Stimulated activated CD4-positive, alpha-beta T cell treated with anti-CD3 and anti-CD28 coated beads, TNF-alpha, amount 100 ng/mL, for 48 hours (primary cell): ENCODE data around the gene CIAPIN1.

Experiments used
- DNase-seq, 3 donors: peaks; one replicate each; pipeline ENCODE4 v3.0.0-alpha.2; 2020; ENCODE audit warnings: low read depth in 3 of 3

CIAPIN1 gene

DNA sequence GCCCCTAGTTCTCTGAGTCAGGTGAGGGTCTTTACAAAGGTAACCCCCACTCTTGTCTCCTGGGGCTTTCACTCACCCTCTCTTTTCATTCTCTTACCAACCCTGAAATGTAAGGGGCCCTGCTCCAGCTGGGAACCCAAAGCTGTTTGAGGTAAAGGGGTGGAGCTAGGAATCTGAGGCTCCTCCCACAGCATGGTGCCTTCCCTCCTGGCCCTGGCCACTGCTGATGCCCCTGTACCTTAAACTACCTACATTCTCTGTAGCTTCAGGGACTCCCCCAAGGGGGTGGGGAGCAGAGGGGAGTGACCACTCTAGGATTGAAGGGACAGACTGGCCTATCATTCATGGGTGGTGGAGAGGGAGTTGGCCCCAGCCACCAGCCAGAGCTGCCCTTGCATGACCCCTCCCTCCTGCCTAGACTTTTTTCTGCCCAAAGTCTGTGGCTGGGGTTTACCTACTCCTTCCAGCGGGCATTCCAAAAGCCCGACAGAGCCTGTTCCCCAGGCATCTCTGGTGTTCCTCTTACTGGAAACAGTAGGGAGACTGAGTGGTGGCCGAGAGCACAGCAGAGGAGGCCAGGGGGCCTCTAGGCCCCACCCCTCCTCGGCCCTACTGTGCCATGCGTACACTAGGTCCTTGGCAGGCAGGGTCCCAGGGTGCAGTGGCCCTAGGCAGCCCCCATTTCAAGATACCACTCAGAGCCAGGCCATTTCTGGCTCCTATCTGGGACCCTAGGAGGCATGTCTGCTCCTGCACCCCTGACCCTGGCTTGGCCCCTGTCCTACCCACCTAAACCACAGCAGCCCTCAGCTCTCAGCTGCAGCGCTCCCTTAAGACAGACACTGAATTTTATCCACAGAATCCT lies 29.6 kb upstream of the CIAPIN1 start:
- DNase-seq: no peak

DNA sequence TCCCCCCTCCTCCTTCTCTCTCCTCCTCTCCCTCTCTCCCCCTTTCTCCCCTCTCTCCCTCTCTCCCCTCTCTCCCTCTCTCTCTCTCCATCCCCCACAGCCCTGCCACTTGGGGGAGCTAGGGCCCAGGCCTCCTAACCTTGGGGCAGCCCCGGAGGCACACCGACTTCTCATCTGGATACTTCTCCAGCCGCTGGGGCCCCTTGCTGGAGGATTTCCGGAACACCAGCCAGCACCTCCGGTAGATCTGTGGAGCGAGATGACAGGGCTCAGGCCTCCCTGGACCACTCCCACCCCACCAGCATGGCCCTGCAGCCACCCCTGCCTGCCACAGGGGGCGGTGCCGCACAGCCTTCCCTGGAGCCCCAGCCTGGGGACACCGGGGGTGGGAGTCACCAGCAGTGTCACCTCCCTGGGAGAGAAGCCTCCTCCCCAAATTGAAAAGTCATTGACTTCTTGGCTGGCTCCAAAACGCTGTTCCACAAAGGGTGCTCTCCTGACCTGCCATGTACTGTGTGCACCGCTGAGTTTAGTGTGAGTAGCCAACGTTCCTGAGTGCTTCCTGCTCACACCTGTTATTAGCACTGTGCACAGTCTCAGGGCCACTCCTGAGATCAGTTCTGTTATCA lies 28.6 kb upstream of the CIAPIN1 start:
- peak; percentile 47 to 81 (median 77) for DNase-seq

DNA sequence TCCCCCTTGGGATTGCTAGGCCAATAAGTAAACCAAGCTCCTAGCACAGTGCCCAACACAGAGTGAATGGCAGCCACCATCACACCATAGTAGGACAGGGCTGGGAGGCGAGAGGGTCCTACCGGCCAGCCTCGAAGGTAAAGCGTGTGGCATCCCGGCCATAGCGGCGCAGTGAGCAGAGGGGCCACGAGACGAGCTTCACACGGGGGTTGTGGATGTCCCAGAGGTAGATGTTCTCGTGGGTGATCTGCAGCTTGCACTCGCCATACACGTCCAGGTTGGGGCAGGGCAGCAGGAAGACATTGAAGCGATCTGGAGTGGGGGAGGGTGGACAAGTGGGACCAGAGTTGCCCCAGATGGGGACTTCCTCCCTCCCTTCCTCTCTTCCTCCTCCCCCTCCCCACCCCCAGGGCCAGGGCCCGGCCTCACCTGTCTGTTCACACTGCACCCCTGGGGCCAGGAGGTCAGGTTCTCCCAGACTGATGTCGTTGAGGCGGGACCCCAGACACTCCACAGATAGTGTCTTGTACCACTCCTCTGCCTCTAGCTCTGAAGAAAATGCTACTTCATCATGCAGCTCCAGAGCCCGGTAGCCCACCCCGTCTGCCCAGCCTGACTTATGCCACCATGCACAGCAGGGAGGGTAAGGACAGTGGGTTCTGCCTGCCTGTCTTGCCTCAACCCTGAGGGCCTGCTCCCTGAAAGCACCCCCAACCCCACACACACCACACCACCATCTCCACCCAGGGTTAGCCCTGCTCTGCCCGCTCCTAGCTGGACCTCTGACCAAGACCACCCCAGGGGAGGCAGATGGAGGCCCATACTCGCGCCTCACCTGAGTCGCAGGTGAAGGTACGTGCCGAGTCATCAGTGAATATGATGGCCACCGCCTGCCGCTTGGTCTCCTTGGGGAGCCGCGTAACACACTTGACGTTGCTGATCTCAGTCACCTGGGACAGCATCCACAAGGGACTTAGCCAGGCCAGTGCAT lies 27.8 kb upstream of the CIAPIN1 start:
- DNase-seq: no peak

DNA sequence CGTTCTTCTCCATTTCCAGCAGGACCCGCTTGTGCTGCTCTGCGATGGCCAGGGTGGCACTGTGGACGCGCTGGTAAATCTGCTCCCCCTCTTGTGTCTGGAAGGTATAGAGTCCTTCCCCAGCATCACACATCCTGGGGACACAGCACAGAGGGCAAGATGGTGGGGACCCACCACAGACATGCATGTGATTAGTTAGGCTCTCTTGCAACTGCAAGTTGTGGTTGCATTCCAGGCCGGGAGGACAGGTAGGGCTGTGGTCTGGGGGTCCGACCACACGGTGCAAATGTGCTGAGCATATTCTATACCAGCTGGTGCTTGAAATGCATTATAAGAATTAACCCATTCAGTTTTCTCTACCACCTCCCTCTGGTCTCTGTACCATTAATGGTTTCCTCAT lies 26.7 kb upstream of the CIAPIN1 start:
- no peak for DNase-seq

DNA sequence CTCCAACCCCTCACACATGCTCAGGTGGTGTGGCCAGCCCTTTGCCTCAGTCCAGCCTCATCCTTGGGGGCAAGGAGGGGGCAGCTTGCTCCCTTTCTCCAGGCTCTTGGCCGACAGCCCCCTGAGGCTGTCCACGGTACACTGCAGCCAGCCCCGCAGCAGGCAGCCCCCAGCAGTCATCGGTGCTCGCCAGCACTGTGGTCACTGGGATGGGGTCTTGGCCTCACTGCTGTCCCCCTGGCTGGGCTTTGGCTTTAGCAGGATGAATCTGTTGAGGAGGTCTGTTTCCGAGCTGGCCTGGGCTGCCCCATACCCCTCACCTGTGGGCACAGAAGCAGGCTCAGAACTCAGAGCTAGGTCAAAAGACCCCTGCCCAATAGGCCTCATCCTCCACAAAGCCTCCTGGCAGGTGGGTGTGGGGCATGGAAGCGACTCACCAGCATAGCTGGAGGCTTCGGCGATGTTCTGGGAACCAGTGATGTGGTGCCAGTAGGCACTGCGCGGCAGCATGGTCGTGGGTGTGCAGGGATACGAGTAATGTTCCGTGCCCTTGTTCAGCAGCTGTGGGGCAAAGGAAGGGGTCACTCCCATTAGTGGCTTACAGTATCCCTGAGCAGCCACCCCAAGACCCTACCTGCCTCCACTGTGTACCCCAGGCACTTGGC lies 26.1 kb upstream of the CIAPIN1 start:
- no peak for DNase-seq

DNA sequence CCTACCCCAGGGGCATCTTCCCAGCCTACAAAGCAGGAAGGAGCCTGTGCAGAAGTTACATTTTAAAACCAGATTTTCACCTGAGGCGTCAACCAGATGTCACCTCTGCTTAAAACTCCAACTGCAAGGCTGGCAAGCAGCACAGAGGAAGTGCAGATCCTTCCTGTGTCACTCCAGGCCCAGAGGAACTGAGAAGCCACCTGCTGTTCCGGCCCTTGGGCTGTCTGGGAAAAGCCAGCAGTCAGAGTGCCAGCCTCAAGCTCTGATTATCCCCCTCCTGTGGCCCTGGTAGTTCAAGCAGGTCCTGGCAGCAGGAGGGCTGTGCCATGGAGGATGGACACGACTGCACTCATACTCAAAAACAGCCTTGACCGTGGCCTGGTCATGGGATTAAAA lies 25.5 kb upstream of the CIAPIN1 start:
- DNase-seq: no peak

DNA sequence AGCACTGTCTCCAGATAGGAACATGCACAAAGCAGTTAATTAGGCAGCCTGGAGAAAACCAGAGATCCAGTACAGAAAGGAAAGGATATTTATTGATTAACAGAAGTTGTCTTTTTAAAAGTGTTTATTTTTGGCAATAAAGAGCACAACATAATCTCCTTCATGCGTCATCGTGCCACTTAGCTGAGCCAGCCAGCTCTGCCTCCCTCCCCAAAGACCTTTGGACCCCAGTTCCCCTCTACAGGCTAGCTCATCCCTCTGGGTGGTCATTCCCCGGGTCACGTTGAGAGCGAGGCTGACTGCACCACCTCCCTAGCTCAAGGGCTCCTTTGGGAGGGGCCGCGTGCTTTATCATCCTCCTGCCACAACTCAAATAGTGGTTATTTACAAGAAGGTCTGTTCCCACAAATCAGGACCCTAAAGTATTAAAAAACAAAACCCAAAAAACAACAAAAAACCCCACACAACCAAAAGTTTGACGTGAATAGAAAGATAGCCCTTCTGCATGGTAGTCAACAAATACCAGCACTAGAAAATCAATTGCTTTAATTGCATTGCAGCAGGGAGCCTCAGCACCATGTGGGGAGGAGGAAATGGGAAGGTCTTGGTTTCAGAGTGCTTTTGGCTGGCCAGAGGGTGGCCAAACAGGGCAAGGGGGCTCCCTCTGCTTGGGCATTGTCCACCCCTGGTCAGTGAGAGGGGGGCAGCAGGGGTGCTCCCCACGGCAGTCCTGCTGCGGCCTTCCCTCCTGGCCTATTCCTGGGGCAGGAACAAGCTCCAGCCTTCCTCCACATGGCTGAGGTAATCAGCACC lies 24.9 kb upstream of the CIAPIN1 start:
- DNase-seq: no peak

DNA sequence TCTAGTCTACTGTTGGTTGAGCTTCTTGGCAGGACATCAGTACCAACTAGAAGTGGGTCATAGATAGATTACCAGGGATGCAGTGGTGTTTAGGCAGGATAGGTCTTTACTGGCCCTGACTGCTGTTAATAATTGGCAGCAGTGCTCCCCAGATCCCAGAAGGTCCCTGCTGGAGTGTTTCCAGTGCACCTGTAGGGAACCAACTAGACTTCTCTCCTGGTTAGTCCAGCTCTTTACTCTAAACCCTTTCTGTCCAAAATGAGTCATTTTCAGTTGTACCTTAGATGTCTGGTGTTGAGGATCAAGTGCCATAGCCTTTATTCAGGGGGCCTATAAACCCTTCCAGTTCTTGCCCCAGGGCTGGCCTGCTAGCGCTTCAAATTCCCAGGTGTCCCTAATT lies 24.0 kb upstream of the CIAPIN1 start:
- no peak for DNase-seq

DNA sequence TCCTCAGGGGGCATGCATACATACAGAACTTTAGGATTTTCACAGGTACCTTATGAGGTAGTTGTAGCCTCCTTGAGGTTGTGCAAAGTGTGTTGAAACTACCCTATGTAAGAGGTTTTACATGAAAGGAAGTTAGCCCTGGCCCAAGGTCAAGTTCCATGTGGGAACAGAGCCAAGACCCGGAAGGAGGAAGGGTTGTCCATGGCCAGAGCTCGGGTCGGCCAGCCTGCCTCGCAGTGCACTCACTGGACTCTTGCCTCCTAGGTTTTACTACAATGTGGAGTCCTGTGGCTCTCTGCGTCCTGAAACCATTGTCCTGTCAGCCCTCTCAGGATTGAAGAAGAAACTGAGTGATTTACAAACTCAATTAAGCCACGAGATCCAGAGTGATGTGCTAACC lies 23.5 kb upstream of the CIAPIN1 start:
- DNase-seq: no peak

DNA sequence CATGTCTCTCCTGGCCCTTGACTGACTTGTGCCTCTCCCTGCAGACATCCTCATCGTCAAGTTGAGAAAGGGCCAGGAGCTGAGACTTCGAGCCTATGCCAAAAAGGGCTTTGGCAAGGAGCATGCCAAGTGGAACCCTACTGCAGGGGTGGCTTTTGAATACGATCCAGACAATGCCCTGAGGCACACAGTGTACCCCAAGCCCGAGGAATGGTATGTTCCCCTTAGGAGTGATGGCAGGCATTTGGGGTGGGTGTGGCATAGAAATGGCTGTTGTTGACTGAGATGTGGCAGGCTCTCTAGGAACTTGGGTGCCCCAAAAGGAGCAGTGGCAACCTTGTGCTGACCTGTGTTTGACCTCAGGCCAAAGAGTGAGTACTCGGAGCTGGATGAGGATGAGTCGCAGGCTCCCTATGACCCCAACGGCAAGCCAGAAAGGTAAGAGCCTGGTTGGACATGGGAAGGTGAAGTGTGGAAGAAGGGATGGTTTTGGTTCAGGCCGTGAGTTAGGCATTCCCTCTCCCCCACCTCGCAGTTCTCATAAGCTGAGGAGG lies 22.8 kb upstream of the CIAPIN1 start:
- DNase-seq: no peak

DNA sequence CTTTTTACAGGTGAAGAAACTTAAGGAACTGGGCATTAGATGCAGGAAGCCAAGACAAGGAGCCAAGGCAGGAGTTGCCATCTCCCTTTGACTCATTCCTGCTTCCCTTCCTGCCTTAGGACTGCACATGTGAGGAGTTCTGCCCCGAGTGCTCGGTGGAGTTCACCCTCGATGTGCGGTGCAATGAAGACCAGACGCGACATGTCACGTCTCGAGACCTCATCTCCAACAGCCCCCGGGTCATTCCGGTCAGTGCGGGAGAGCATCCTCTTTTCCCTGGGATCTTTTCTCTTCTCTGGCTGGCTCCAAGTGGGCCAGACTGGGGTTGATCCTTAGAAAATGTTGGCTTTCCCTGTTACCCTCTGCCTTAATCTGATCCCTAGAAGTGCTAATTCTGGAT lies 21.9 kb upstream of the CIAPIN1 start:
- DNase-seq: no peak

DNA sequence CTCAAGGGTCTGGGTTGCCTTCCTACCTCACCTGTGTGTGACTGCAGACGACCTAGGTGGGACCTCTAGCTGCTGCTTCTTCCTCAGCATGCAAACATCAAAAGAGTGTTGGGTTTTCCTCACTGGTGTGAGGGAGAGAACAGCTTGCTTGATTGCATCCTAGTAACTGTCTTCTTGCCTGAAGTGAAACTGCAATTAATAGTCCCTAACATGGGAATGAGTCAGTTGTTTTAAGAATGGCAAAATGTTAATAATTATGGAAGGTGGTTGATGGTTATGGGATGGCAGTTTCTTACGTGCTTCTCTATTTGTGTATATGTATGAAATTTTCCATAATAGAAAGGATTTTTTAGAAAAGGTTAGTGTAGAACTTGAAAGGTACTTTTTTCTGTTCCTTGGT lies 21.2 kb upstream of the CIAPIN1 start:
- no peak for DNase-seq

DNA sequence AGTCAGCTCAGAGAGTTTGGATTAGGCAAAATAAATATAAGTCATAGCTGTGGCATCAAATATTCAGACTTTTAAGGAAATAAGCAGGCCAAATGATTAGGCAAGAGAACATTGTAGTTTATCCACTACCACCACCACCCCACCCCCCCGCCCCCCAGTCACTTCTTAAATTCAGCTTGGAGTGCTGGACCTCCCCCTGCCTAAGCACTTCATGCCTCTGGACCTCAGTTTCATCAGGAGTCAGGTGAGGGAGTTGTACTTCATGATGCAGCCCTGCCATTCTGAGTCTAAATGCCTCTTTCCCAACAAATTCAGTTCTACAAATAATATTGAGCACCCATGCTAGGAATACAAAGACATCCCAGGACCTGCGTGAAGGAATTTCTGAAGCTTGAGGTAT lies 17.3 kb upstream of the CIAPIN1 start:
- DNase-seq: no peak

DNA sequence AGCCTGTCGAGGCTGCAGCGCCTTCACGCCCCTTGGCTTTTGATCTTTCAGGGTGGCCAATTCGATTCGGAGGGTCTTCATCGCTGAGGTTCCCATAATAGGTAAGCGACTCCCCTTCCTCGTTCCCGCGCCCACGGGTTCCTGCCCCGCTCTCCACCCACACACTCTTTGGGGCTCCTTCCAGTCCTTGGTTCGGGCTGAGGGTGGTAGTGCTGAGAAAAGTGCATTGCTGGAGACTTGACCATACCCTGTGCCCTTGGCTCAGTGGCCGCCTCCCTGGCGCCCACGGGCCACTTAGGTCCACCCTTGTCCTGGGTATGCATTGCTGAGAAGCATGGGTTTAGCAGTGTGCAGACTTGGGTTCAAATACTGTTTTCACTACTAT lies 15.8 kb upstream of the CIAPIN1 start:
- DNase-seq: no peak

DNA sequence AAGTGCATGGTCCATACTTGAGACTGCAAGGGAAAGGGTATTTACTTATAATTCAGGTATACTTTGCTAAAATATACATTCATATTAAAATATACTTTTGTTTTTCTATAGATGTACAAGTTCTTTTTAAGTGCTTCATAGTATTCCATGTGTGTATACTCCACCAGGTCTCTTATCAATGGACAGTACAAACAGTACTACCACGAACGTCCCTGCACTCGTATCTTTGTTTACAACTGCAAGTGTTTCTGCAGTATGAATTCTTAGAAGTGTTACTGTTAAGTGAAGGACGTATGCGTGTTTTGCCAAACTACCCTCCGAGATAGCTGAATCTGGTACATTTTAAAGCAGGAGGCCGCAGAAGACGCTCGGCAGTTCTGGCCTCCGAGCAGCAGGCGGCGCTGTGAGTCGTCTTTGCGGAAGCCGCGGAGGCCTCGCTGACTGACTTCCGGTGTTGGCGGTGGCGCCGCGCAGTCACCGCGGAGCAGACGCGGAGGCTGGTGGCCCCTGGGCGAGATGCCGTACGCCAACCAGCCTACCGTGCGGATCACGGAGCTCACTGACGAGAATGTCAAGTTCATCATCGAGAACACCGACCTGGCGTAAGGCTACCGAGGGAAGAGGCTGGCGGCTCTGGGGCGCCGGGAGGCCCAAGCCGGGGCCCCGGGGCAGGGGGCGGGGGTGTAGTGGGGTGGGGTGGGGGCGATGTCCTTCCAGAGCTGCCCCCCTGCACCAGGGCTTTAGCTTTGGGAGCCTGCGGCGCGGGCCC lies 15.2 kb upstream of the CIAPIN1 start, which contains the start of gene POLR2C:
POLR2C (plus strand) TSS at position 471 of the 769 bp plus-strand sequence; CDS start at position 517, 46 bp downstream.
- DNase-seq: peak; percentile 85 to 92 (median 88)

DNA sequence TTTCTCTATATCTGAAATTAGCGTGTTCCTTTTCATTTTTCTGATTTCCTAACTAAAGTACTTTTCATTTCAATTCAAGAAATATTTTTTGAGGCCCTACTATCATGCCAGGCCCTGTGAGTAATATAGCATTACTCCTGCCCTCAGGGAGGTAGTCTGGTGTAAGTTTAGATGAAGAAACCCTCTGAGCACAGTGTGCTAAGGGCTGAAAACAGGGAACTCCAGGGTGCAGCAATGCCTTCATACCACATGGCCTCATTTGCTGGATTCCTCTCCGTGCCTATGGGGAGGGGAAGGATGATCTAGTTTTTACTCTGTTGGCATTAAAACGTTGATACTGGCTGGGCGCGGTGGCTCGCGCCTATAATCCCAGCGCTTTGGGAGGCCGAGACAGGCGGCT lies 4.8 kb upstream of the CIAPIN1 start:
- DNase-seq: no peak

DNA sequence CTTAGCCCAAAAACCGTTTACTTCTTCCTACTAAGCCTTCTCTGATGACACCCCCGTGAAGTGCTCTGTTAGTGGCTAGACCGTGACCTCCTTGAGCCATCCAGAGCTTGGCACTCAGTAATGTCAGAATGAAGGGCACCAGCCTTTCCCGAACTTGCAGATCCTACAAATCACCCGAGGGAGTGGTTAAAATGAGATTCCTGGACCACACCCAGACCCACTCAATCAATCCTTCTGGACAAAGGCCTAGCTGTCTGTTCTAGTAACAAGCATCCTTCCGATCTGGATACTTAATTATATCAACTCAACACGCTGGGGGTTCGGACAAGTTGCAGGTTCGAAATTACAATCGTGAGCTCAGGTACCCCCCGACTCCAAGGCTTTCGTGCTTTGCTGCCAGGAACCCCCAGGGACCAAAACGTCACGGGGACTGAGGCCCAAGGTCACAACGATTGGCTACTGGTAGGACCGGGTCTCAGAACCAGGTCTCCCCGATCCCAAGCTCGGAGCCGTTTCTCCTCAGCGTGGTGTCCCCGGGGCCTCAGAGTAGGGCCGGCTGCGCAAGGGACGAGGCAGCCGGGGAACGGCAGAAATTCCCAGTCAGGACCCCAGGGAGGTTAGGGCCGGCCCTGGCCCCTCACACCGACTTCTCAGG lies 527 bp downstream of the CIAPIN1 start:
- DNase-seq: peak in 2 of 3 donors; percentile 4 to 5

DNA sequence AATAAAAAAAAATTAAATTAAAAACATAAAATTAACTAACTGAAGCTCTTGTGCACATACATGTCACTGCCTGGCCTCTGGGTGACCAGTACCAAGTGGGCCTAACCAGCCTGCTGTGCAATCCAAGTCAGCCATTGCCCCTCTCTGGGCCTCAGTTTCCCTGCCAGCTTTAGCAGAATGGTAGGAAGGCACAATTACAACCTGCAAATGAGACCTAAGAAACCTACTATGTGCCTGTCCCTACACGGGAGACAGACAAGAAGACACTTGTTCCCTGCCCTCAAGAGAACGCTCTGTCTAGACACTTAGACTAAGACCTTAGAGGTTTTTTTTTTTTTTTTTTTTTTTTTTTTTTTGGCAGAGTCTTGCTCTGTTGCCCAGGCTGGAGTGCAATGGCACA lies 1.7 kb downstream of the CIAPIN1 start:
- DNase-seq: no peak

DNA sequence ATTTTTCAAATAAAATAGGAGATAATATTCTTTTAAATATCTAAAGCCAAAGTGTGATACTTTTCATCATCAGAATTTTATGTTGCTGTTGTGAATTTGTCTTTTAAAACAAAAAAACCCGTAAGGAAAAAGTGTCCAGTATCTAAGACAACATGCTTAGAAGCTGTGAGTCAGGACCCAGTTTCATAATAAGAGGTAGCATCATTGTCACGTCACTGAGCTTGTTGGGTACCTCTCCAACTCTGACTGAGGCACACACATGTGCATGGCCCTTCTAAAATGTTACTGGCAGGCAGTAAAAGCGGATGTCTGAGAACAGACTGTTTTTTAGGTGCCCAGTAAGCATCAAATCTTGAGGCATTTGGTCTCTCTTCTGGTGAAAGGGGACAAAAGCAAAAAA lies 2.5 kb downstream of the CIAPIN1 start:
- DNase-seq: no peak
